ENCODE measurements around the gene USF1. TPM values are rescaled to one million over a fixed set of nuclear protein-coding genes. Genes with fewer than 3 reads are reported as not detected.
A peak's percentile ranks its signal among the peaks of the same experiment; 100 is the strongest.

Gene USF1, protein sequence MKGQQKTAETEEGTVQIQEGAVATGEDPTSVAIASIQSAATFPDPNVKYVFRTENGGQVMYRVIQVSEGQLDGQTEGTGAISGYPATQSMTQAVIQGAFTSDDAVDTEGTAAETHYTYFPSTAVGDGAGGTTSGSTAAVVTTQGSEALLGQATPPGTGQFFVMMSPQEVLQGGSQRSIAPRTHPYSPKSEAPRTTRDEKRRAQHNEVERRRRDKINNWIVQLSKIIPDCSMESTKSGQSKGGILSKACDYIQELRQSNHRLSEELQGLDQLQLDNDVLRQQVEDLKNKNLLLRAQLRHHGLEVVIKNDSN
- 79.9 and 107 TPM in 2 replicates for total RNA-seq (2014; rRNA removed; shearing (Covaris generic))

DNA sequence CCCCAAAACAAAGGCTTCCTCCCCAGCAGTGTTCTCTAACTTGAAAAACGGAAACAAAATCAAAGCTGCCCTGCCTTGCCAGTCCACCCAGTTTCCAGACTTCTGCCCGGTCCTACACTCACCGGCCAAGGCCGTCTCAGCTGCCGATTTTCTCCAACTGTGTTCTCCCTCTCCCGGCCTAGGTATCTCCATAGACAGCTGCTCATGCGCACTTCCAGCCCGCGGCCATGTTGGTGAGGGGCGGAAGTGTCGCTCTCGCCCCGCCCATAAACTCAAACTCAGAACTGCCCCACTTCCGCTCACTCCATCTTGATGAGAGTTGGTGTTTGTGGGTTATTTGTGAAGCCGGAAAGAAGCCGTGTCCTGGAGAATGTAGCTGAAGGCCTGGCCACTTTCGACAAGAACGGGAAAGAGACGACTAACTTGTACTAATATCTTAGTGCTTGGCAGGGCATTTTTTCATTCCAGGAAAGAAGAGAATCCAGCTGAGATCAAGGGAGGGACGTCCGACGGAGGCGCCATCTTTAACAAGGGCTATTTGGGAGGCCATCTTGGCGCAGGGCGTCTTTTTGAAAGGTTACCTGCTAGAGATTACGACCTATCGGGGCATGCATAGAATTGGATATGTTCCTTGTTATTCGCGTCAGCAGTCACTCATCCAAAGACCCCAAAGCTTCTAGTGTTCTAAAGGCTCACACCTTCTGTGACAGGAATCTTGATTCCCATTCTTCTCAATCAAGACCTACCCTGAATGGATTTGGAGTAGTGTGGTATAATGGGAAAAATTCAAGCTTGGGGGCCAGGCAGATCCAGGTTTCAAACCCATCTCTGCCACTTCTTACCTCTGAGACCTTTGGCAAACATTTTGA is at the start of gene USF1:
Gene USF1 (minus strand): TSS at position 242 of the 869 bp plus-strand sequence. CDS start 2,702 bp downstream, outside the sequence.
- DNase-seq (ENCODE audit: low spot score): peak; percentile 97

DNA sequence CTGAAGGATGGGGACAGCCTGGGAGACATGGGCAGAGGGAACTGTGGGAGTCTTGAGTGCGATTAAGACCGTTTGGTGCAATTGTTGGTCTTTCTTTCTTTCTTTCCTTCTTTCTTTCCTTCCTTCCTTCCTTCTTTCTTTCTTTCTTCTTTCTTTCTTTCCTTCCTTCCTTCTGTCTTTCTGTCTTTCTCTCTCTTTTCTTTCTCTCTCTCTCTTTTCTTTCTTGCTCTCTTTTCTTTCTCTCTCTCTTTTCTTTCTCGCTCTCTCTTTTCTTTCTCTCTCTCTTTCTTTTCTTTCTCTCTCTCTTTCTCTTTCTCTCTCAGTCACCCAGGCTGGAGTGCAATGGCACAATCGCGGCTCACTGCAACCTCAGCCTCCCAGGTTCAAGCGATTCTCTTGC is 49.5 kb upstream of the USF1 start:
- DNase-seq (ENCODE audit: low spot score): no peak

DNA sequence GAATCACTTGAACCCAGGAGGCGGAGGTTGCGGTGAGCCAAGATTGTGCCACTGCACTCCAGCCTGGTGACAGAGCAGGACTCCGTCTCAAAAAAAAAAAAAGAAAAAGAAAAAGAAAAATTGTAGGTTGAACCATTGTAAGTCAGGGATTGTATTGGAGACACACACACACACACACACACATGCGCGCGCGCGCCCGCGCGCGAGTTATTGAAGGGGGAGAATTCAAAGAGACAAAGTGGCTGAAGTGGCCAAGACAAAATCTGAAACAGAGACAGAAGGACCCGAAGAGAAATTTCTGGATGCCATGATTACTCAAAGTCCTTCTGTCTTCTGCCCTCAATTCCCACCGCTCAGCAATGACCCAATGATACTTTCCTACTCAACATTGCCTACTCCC is 48.7 kb upstream of the USF1 start:
- no peak for DNase-seq (ENCODE audit: low spot score)

DNA sequence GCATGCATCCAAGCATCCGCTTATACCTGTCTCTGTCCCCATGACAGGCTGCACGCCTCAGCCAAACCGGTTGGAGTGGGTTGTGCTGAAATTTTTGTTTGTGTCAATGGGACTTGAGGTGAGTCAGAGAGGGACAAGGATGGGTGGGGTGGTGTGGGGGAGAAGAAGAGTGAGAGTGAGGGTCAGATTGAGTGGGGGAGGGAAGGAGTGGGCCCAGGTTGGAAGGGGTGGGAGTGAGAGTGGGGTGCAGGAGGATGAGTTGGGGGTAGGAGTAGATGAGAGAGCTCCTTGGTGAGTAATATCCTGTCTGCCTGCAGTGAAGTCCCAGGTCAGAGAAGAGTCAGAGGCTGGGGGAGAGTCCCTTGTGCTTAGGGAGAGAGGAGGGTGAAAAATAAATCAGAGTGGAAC is 46.8 kb upstream of the USF1 start:
- DNase-seq (ENCODE audit: low spot score): peak; percentile 72

DNA sequence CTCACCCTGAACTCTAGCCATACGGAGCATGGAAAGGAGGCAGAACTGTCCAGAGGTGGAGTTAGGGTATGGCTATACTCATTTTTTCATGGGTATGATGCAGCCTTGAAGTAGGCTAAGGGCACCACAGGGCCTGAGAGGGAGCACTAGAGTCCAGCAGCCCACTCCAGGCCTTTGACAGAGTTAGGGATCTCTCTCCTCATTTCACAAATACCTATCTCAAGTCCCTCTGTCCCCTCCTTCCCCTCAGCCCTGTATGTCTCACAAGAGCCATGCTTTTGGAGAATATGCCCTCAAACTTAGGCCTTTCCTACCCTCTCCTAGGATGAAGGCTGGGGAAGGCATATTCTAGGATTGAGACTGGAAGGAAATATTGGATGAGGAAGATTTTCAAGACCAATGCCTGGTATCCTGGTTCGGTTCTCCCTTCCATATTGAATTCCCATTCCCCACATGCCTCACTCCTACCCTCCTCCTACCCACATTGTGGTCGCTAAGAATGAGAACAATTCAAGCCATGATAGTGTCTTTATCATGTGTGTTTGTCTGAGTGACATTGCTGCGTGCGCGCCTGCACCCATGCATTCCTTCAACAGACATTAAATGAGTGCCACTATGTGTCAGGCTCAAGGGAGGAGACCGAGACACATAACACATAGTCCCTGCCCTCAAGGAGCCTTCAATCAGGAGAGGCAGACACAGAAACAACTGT is 46.2 kb upstream of the USF1 start:
- no peak for DNase-seq (ENCODE audit: low spot score)

DNA sequence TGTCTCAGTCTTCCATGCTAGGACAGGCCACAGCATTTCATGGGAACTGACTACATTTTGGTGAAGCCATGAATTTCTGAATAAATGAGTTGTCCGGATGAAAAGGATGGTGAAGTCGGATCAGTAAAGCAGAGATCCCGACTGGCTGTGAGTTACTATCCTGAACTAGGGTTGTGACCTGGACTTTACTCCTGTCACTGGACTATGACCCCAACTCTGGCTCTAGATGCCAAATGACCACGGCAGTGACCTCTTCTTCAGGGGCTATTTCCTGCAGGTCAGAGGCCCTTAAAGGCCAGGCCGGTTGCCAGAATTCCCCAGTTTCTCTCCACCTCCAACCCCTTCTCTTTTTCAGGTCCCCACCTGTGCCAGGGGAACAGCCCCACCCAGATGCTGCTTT is 45.3 kb upstream of the USF1 start:
- DNase-seq (ENCODE audit: low spot score): no peak

DNA sequence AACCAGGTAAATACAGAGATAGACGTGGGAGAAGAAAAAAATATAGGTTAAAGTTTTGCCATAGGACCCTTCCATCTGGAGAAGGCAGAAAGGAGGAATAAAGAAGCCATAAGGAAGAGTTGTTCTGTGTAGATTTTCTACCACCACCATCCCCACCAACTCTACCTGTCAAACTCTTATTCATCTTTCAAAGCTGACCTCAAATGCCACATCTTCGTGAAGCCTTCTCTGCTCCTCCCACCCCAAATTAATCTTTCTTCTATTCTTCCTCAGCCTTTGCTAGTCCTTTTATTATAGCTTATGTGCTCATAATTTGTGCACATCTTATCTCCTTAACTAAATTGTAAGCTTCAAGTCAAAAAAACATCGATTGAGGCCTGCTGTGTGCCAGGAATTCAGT is 44.8 kb upstream of the USF1 start:
- DNase-seq (ENCODE audit: low spot score): no peak

DNA sequence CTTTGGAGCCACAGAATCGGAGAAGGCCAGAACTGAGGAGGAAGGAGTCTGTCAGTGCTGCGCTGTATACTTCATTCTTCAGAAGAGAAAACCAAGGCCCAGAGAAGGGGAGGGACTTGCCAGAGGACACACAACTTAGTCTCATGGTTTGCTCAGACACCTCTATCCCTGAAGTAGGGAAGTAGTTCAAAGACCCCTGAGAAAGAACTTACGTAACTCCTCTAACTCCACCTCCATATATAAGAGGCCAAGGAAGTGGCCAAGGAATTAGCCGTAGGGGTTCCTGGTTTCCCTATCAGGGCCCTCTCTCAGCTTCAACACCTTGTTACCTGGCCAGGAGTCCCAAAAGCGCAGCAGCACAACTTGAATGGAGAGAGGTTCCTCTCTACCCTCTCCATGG is 44.2 kb upstream of the USF1 start:
- no peak for DNase-seq (ENCODE audit: low spot score)

DNA sequence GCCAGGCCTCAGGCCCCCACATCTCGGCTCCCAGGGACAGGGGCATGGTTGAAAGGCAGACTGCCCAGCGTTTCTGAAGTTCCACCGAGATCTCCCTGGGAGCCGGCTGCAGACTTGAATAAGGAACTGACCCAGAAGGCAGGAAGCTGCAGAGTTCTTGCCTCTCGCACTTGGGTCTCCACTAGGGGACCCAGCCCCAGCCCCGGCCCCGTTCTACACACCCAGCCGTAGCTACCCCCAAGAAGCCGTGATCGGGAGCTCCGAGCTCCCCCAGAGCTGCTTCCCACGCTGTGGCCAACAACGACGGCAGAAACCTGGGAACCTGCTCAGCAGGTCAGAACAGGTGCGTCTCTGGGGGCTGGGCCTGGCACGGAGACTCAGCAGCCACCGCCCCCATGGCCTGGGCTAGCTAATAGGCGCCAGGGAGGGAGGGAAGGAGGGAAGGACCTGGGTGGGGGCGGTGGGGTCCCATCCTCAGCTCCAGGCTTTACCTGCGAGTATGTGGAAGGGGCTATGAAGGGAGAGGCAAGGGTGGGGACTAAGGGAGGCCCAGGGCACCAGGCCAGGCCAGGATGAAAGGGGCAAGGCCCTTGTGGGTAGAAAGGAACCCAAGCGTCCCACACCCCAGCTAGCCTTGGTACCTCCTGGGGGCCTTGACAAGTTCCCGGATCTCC is 43.6 kb upstream of the USF1 start, which contains the start of gene NECTIN4:
Gene NECTIN4 (minus strand): TSS at position 308 of the 674 bp plus-strand sequence. CDS start 262 bp downstream, at position 46.
- no peak for DNase-seq (ENCODE audit: low spot score)

DNA sequence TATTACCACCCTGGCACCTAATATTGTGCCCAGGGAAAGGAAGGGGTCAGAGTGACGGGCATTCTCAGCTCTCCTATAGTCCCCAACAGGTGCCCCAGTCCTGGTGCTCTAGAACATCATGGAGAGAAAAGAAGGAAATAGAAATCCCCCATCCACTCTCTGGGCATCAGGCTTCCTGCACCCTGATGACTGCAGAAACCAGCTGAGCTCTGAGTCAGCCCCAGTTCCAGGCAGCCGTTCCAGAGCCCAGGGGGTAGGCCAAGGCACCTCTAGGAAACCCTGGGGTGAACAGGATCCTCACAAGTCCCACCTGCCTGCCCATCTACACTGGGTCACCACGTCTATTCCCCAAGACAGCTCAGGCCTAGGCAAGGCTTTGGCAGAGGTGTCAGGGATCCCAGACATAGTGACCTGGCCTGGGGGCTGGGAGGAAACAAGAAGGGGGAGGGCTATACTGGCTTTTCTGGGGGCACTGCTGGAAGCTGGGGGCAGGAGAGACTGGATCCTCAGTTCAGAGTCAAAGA is 42.9 kb upstream of the USF1 start:
- peak; percentile 73 for DNase-seq (ENCODE audit: low spot score)

DNA sequence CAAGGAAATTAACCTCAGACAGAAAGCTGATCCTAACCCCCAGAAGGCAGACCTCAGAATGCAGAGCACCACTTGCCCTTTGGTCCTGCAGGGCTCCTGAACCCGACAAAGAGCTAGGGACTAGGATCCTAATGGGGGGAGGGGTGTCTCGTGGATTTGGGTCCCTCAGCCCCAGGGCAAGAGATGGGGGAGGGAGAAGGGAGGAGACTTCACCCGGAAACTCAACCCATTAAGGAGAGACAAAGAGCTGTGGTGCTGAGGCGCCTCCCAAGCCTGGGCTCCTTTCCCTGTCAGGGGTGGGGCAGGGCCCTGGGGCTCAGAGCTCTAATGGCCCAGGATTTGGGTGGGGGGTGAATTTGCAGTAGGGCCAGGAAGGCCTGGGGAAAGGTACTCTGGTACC is 40.7 kb upstream of the USF1 start:
- DNase-seq (ENCODE audit: low spot score): no peak

DNA sequence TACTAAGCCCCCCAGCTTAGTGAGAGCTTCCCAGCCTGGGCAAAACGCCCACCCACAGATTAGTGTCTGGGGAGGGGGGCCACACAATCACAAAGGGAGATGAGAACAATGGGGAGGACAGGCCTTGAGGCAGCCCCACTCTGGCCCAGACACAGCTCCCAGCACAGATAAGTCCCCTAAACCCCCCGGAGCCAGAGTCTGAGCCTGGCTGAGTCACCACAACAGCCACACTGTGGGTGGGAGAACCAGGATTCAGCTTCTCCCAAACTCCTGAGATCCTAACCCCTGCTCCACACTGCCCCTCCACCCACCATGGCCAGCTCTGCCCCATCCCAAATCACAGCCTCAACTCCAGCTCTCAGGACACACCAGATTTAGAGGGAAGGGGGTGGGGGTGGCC is 39.4 kb upstream of the USF1 start:
- no peak for DNase-seq (ENCODE audit: low spot score)

DNA sequence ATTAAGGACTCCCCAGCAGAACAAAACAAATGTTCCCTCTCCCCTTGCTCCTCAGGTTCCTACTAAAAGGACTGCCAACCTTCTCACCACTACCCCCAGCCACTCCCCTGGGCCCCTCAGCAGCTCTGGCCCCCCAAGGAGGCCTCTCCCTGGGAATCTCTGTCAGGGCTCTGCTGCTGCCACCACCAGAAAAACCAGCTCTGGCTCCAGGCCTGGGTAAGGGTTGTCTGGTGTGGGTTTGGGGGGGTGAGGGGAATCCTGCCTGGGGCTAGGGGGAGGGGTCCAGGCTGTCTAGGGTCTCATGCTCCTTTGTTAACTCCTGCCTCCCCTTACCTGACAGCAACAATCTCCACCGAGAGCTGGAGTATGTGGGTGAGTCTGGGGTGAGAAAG is 38.8 kb upstream of the USF1 start:
- DNase-seq (ENCODE audit: low spot score): no peak

DNA sequence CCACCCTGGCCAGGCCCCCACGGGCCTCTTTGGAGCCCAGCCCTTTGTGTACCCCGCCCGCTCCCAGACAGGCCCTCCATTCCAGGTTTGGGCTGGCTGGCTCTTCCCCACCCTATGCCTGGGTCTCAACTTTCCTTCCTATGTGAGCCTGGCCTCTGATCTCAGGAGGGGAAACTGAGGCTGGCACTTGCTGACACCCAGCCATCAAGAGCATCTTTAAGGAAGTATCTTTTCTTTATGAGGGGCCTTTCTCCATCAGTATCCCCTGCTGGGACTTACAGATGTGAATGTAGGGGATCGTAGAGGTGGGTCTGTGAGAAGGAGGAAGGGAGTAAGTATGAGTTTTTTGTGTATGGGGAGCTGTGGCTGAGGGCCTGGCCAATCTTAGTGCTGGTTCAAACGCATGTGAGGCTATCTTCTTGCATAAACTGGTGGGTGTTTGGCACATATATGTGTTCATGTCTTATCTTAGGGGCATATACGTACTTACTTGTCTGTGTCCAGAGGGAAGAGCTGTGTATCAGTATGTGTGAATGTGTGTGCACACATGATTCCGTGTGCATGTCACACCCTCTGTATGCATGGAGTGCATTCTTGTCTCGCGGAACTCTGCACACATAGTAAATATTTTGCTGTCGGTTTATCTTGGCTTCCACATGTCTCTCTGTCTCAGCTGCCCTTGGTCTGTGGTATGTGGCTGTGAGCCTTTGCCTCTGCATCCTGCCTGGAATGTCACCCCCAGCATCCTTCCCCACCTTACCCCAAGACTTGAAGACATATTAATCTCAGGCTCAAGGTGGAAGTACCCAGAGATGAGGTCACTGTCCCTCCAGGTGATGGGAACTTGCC is 38.2 kb upstream of the USF1 start:
- DNase-seq (ENCODE audit: low spot score): no peak

DNA sequence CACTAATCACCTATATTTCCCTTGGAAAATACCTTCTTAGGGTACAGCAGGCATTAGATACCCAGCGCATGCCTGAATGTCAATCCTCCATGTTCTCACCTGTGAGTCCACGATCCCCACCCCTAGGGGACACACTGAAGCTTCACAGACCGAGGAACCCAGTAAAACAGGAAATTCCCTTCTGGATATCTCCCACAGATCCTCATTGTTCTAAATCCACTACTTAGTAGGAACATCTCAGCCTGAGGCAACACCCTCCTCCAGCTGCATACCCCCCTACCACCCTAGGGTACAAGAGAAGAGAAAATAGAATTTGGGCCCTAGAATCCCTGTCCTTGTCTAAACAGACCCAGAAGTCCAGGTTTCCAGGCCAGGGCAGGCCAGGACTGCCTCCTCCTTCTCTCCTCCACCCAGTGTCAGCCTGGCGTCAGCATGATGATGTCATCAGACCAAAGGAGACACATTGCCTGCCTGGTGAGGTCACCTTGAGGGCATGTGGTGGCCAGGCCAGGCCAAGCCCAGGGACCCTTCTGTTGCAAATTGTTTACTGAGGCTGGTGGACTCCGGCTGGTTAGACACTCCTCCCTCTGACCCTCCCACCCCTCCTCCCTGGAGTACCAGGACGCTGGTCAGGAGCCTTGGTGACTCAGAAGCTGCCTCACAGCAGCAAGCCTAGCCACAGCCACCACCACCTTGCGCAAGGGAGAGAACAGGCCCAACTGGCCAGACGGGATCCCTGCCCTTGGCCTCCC is 37.4 kb upstream of the USF1 start:
- DNase-seq (ENCODE audit: low spot score): peak; percentile 96

DNA sequence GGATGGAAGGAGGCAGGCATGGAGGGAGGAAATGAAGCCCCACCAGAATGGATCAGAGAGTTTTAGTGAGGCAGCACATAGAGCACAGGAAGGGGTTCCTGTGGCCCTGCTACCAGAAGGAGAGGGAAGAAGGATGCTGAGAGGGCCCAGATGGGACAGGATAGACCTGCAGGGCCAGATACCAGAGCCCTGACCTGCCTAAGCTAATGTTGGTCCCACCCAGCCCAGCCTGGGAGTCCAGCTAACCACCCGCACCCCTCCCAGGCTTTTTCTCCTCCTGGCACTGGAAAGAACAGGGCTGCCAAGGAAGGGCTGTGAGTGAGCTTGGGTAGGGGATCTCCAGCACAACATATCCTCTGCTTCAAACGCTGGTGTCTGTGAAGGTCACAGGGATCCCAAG is 36.7 kb upstream of the USF1 start:
- DNase-seq (ENCODE audit: low spot score): no peak

DNA sequence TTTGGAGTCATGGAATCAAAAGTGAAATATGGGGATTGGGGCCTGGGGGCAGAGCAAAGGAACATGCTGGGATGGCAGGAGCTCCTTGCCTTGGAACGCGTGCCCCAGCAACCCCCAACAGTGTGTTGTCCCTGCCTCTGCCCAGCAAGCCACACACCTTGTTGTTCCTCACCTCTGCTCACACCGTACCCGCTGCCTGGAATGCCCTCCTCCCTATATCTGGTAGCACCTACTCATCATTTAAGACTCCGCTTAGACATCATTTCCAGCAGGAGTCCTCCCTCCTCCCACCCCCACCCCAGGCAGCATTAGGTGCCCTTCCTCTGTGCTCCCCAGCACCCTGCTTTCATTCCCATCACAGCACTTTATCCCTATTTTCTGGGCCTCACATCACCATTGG is 35.7 kb upstream of the USF1 start:
- DNase-seq (ENCODE audit: low spot score): no peak

DNA sequence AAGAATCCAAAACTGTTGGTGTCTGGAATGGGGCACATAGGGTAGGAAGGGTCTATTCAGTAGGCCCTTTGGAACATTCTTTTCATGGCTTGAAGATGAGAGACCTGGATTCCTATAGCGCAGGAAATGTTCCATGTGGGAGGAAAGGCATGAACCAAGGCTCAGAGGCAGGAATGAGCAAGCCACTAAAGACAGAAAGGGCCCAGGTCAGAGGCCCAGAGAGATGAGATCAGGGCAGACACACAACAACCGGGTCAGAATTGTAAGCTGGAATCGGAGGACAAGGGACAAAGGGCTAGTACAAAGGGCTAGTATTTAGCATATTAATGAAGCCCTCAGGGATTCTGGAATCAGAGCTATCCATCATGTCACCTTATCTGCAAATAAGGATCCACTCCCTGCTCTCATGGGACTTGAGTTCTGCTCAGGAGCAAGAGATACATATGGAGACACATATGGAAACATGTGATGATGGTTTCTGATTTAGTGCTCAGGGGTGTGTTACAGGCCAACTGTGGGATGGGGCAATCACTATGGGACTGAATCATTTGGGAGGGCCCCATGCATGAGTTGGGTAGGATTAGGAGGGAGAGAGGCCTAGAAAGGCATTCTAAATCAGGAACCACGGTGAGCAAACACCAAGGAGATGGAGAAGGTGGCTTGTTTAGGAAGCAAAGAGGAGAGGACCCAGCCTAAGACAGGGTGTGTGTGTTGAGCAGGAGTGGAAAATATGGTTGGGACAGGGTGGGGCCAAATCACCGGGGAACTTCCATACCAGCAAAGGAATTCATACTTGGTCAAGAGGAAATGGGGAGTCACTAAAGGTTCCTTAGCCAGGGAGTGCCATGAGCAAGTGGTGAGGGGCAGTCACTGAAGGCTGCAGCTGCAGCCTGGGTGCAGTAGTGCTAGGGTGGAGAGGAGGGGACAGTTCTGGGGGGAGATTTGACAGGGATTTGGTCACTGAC is 34.9 kb upstream of the USF1 start:
- peak; percentile 40 for DNase-seq (ENCODE audit: low spot score)
